SK-N-SH treated with all-trans-retinoic acid at 6 μM for 48 hours (cell line): ENCODE measurements around the gene ST6GAL1.

ENCODE experiments used
- ATAC-seq: fragments of 200-7000 bp; cut with Tn5 transposase; 3 replicates; pipeline ENCODE4 v1.9.1; 2020; ENCODE audit warnings: mild to moderate bottlenecking, moderate library complexity
- ARNTL ChIP-seq: fragments of 450-650 bp; formaldehyde crosslinking; IDR thresholded peaks from 2 replicates; pipeline ENCODE4 v1.5.0; 2020; ENCODE audit warnings: low read depth, mild to moderate bottlenecking, moderate library complexity, borderline replicate concordance
- CSDC2 ChIP-seq: fragments of 250-450 bp; sonication (Bioruptor Pico); IDR thresholded peaks from 2 replicates; pipeline ENCODE4 v1.5.0; 2020; ENCODE audit warnings: mild to moderate bottlenecking, moderate library complexity
- ESRRG ChIP-seq: fragments of 250-450 bp; sonication (Bioruptor Pico); IDR thresholded peaks from 2 replicates; pipeline ENCODE4 v1.6.1; 2021; ENCODE audit warnings: mild to moderate bottlenecking
- ISL1 ChIP-seq: fragments of 250-450 bp; sonication (Bioruptor Pico); IDR thresholded peaks from 2 replicates; pipeline ENCODE4 v2.1.2; 2022; ENCODE audit warnings: mild to moderate bottlenecking, moderate library complexity
- OSR1 ChIP-seq: fragments of 250-450 bp; sonication (Bioruptor Pico); IDR thresholded peaks from 2 replicates; pipeline ENCODE4 v1.8.0; 2022; ENCODE audit warnings: moderate library complexity, mild to moderate bottlenecking, inconsistent platforms
- PPARA ChIP-seq: fragments of 250-450 bp; sonication (Bioruptor Pico); IDR thresholded peaks from 2 replicates; pipeline ENCODE4 v1.5.0; 2020; ENCODE audit warnings: mild to moderate bottlenecking, borderline replicate concordance
- RARB ChIP-seq: fragments of 250-450 bp; sonication (Bioruptor Pico); IDR thresholded peaks from 2 replicates; pipeline ENCODE4 v1.8.0; 2021; ENCODE audit warnings: mild to moderate bottlenecking, moderate library complexity
- SNAI2 ChIP-seq: fragments of 250-450 bp; sonication (Bioruptor Pico); IDR thresholded peaks from 2 replicates; pipeline ENCODE4 v1.5.0; 2020; ENCODE audit warnings: mild to moderate bottlenecking, moderate library complexity
- TOX ChIP-seq: fragments of 250-450 bp; sonication (Bioruptor Pico); IDR thresholded peaks from 2 replicates; pipeline ENCODE4 v1.8.0; 2021; ENCODE audit warnings: mild to moderate bottlenecking, moderate library complexity, borderline replicate concordance
- ZC3H10 ChIP-seq: fragments of 250-450 bp; sonication (Bioruptor Pico); IDR thresholded peaks from 2 replicates; pipeline ENCODE4 v1.5.1; 2021; ENCODE audit warnings: mild to moderate bottlenecking, moderate library complexity
- ZFP3 ChIP-seq: fragments of 250-450 bp; sonication (Bioruptor Pico); IDR thresholded peaks from 2 replicates; pipeline ENCODE4 v1.5.0; 2020; ENCODE audit warnings: mild to moderate bottlenecking, moderate library complexity
- ZFP30 ChIP-seq: fragments of 450-650 bp; formaldehyde crosslinking; IDR thresholded peaks from 2 replicates; pipeline ENCODE4 v1.5.0; 2022; ENCODE audit warnings: mild to moderate bottlenecking, moderate library complexity
- ZNF565 ChIP-seq: fragments of 450-650 bp; formaldehyde crosslinking; conservative IDR thresholded peaks from 2 replicates; pipeline ENCODE4 v1.5.0; 2020; ENCODE audit warnings: low read depth, mild to moderate bottlenecking, moderate library complexity
- ZNF70 ChIP-seq: fragments of 450-650 bp; formaldehyde crosslinking; IDR thresholded peaks from 2 replicates; pipeline ENCODE4 v1.5.0; 2020; ENCODE audit warnings: mild to moderate bottlenecking, moderate library complexity
- ZNF8 ChIP-seq: fragments of 450-650 bp; formaldehyde crosslinking; IDR thresholded peaks from 2 replicates; pipeline ENCODE4 v1.5.0; 2020; ENCODE audit warnings: mild to moderate bottlenecking, moderate library complexity
- TF ChIP-seq, protein P1 (sequence below): fragments of 250-450 bp; sonication (Bioruptor Pico); IDR thresholded peaks from 2 replicates; pipeline ENCODE4 v1.5.0; 2020; ENCODE audit warnings: mild to moderate bottlenecking, moderate library complexity
- TF ChIP-seq, protein P2 (sequence below): fragments of 250-450 bp; sonication (Bioruptor Pico); IDR thresholded peaks from 2 replicates; pipeline ENCODE4 v1.5.1; 2020; ENCODE audit warnings: low read depth, mild to moderate bottlenecking, moderate library complexity
- TF ChIP-seq, protein P3 (sequence below): fragments of 250-450 bp; sonication (Bioruptor Pico); IDR thresholded peaks from 2 replicates; pipeline ENCODE4 v1.8.0; 2021; ENCODE audit warnings: low read depth, mild to moderate bottlenecking, moderate library complexity, borderline replicate concordance
- TF ChIP-seq, protein P4 (sequence below): fragments of 250-450 bp; sonication (Bioruptor Pico); IDR thresholded peaks from 2 replicates; pipeline ENCODE4 v1.8.0; 2020; ENCODE audit warnings: mild to moderate bottlenecking, moderate library complexity, borderline replicate concordance

ST6GAL1 gene

DNA sequence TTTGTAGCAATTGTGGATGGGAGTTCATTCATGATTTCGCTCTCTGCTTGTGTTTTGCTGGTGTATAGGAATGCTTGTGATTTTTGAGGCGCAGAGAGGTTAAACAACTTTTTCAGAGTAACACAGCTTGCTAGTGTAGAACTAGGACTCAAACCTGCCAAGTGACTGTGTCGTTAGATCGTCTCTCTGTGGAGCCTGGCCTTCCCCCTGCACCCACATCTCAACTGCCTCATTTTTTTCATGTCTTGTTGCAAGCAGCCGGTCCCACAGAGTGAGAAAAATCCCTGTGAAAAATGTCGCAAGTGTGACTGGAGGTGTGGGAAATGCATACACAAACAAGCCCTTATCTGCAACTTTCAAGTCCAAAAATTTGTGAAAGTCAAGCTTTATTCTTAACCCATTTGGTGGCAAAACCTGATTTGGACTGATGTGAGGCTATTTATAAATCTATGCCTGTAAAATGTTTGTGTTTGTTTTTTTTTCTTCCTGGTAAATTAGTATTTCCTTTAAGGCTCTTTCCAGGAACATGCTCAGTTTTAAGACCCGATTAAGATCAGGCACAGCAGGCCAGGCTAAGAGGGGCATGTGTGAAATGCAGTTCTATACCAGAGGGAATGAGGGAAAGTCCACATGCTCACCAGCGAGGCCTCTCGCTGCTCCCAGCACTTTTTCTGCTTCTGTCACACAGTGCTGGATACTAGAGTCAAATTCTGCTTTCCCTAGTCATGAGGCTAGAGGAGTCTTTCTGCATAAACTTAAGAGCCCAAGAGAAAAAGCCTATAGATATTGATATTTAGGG lies 25.8 kb downstream of the ST6GAL1 start:
- ATAC-seq: no peak
- TF ChIP-seq SNAI2 (CRISPR knock-in tag) (no peak), PPARA (CRISPR knock-in tag) (no peak)
- TF ChIP-seq, protein P1, sequence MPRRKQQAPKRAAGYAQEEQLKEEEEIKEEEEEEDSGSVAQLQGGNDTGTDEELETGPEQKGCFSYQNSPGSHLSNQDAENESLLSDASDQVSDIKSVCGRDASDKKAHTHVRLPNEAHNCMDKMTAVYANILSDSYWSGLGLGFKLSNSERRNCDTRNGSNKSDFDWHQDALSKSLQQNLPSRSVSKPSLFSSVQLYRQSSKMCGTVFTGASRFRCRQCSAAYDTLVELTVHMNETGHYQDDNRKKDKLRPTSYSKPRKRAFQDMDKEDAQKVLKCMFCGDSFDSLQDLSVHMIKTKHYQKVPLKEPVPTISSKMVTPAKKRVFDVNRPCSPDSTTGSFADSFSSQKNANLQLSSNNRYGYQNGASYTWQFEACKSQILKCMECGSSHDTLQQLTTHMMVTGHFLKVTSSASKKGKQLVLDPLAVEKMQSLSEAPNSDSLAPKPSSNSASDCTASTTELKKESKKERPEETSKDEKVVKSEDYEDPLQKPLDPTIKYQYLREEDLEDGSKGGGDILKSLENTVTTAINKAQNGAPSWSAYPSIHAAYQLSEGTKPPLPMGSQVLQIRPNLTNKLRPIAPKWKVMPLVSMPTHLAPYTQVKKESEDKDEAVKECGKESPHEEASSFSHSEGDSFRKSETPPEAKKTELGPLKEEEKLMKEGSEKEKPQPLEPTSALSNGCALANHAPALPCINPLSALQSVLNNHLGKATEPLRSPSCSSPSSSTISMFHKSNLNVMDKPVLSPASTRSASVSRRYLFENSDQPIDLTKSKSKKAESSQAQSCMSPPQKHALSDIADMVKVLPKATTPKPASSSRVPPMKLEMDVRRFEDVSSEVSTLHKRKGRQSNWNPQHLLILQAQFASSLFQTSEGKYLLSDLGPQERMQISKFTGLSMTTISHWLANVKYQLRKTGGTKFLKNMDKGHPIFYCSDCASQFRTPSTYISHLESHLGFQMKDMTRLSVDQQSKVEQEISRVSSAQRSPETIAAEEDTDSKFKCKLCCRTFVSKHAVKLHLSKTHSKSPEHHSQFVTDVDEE (CRISPR knock-in tag): no peak

DNA sequence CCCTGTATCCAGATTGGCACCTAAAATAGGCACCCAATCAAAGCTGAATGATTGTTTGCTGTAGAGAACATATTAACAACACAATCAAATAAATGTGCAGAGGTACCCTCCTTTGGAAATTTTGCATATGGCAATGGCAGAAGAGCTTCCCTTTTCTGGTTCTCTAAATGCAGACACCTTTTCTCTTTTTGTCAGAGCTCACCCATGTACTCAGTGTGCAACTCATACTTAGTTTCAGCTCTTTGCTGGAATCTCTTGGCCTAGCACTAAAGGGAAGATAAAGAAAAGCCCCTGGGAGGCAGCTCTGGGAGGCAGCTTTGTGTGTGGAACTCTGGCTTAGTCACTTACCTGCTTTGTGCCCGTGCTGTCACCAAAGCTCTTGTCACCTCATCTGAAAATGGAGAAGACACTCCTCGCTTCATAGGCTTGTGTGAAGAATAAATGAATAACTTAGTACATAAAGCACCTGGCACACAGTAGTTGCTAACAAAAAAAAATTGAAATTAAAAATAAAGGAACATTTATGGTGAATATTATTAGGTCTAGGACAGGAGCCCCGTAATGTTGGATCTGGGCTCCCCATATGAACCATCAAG lies 28.8 kb downstream of the ST6GAL1 start:
- no peak for ATAC-seq
- TF ChIP-seq, protein P2, sequence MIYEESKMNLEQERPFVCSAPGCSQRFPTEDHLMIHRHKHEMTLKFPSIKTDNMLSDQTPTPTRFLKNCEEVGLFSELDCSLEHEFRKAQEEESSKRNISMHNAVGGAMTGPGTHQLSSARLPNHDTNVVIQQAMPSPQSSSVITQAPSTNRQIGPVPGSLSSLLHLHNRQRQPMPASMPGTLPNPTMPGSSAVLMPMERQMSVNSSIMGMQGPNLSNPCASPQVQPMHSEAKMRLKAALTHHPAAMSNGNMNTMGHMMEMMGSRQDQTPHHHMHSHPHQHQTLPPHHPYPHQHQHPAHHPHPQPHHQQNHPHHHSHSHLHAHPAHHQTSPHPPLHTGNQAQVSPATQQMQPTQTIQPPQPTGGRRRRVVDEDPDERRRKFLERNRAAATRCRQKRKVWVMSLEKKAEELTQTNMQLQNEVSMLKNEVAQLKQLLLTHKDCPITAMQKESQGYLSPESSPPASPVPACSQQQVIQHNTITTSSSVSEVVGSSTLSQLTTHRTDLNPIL (CRISPR knock-in tag): no peak
- TF ChIP-seq, protein P3, sequence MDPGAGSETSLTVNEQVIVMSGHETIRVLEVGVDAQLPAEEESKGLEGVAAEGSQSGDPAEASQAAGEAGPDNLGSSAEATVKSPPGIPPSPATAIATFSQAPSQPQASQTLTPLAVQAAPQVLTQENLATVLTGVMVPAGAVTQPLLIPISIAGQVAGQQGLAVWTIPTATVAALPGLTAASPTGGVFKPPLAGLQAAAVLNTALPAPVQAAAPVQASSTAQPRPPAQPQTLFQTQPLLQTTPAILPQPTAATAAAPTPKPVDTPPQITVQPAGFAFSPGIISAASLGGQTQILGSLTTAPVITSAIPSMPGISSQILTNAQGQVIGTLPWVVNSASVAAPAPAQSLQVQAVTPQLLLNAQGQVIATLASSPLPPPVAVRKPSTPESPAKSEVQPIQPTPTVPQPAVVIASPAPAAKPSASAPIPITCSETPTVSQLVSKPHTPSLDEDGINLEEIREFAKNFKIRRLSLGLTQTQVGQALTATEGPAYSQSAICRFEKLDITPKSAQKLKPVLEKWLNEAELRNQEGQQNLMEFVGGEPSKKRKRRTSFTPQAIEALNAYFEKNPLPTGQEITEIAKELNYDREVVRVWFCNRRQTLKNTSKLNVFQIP (CRISPR knock-in tag): no peak
- TF ChIP-seq PPARA (CRISPR knock-in tag) (no peak), SNAI2 (CRISPR knock-in tag) (no peak), ARNTL (CRISPR knock-in tag) (no peak), ZNF70 (CRISPR knock-in tag) (no peak), TOX (CRISPR knock-in tag) (no peak), ESRRG (CRISPR knock-in tag) (no peak), ZC3H10 (CRISPR knock-in tag) (no peak), ISL1 (CRISPR knock-in tag) (no peak), ZNF565 (CRISPR knock-in tag) (no peak), RARB (CRISPR knock-in tag) (no peak), ZFP30 (CRISPR knock-in tag) (no peak), CSDC2 (CRISPR knock-in tag) (no peak), ZFP3 (CRISPR knock-in tag) (no peak), OSR1 (CRISPR knock-in tag) (no peak), ZNF8 (CRISPR knock-in tag) (no peak)
- TF ChIP-seq, protein P4, sequence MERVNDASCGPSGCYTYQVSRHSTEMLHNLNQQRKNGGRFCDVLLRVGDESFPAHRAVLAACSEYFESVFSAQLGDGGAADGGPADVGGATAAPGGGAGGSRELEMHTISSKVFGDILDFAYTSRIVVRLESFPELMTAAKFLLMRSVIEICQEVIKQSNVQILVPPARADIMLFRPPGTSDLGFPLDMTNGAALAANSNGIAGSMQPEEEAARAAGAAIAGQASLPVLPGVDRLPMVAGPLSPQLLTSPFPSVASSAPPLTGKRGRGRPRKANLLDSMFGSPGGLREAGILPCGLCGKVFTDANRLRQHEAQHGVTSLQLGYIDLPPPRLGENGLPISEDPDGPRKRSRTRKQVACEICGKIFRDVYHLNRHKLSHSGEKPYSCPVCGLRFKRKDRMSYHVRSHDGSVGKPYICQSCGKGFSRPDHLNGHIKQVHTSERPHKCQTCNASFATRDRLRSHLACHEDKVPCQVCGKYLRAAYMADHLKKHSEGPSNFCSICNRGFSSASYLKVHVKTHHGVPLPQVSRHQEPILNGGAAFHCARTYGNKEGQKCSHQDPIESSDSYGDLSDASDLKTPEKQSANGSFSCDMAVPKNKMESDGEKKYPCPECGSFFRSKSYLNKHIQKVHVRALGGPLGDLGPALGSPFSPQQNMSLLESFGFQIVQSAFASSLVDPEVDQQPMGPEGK (CRISPR knock-in tag): no peak
- TF ChIP-seq, protein P1 (CRISPR knock-in tag): no peak
